NT2/D1 (cell line): ENCODE results near the gene FOXD2.

Experiments
- SUZ12 ChIP-seq: IDR thresholded peaks from 2 replicates; pipeline ENCODE4 v1.6.1; 2011; ENCODE audit not compliant: insufficient read length, insufficient read depth; ENCODE audit errors: extremely low read depth
- YY1 ChIP-seq: IDR thresholded peaks from 2 replicates; pipeline ENCODE4 v1.6.1; 2011; ENCODE audit not compliant: insufficient read length, insufficient read depth
- ZNF274 ChIP-seq: IDR thresholded peaks from 2 replicates; pipeline ENCODE4 v1.6.1; 2011; ENCODE audit warnings: mild to moderate bottlenecking, low read depth, low read length

DNA sequence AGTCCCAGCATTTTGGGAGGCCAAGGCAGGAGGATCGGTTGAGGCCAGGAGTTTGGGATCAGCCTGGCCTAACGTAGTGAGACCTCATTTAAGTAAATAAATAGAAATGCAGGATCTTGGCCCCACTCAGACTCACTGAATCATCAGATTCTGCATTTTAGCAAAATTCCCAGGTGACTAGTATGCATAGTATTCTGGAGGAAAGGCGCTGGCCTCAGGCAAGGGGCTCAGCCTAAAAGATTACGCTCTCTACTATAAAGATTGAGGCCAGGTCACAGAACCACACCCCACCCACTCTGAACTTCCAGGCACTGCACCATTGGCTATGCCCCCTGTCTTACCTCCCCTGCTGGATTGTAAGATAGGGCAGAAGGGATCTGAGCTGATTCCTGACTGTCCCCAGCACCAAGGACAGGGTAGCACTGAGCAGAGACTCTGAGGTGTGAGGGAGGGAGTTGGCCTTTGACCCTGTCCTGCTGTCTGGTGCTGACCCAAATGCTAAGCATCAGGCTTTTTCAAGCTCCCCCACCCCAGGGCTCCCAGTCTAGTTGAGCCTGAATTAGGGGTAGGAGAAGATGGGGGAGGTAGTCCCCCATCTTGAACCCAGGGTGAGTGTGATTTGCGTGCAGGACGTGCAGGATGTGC, 19.0 kb upstream of the FOXD2 start:
- TF ChIP-seq YY1, result no peak
- TF ChIP-seq ZNF274, result no peak
- no peak for TF ChIP-seq SUZ12
